OCI-LY7 (cell line): Measurements from ENCODE around the gene MYO18B.

Experiments used
- EZH2phosphoT487 ChIP-seq: fragments of 200-600 bp; sonication (generic); IDR thresholded peaks from 2 replicates; pipeline ENCODE4 v1.6.1; 2018; ENCODE audit warnings: low read depth, borderline replicate concordance, mild to moderate bottlenecking, mixed run types, antibody characterized with exemption, low read length, moderate library complexity, mixed read lengths
- TF ChIP-seq, protein P1 (sequence below): fragments of 200-600 bp; sonication (generic); conservative IDR thresholded peaks from 2 replicates; pipeline ENCODE4 v1.5.1; 2014; ENCODE audit warnings: mild to moderate bottlenecking, antibody characterized with exemption, low read length, moderate library complexity, mixed read lengths

DNA sequence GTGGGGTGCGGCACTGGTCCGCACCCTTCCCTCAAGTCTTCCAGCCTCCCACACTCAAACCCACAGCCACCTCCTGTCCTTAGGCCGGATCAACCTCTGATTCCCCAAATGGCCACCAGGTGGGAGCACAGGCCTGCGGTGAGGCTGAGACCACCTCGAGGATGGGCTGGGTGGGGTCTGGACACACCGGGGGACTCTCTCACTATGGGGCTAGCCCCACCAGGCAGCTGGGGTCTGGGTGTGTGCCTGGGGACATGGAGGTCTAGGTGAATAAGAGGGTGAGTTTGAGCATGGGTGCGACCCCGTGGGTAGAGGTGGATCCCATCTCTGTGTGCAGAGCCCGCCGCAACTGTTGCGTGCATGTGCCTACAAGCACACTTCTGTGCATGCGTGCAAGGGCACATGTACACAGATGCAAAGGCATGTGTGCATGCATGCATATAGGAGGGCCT, 32.6 kb downstream of the MYO18B start:
- TF ChIP-seq, protein P1, sequence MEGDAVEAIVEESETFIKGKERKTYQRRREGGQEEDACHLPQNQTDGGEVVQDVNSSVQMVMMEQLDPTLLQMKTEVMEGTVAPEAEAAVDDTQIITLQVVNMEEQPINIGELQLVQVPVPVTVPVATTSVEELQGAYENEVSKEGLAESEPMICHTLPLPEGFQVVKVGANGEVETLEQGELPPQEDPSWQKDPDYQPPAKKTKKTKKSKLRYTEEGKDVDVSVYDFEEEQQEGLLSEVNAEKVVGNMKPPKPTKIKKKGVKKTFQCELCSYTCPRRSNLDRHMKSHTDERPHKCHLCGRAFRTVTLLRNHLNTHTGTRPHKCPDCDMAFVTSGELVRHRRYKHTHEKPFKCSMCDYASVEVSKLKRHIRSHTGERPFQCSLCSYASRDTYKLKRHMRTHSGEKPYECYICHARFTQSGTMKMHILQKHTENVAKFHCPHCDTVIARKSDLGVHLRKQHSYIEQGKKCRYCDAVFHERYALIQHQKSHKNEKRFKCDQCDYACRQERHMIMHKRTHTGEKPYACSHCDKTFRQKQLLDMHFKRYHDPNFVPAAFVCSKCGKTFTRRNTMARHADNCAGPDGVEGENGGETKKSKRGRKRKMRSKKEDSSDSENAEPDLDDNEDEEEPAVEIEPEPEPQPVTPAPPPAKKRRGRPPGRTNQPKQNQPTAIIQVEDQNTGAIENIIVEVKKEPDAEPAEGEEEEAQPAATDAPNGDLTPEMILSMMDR: peak; percentile 72
- no peak for TF ChIP-seq EZH2phosphoT487
